Stimulated activated CD8-positive, alpha-beta memory T cell treated with anti-CD3 and anti-CD28 coated beads, Interleukin-4, amount 100 ng/mL, for 24 hours (primary cell): ENCODE data around the gene POLD4.
A peak's percentile ranks its signal among the peaks of the same experiment; 100 is the strongest.

Experiments used
- DNase-seq: peaks from one replicate; pipeline ENCODE4 v3.0.0-alpha.2; 2020; ENCODE audit warnings: low read depth

The POLD4 gene

GRCh38 chr11:67370351-67371076, 17.2 kb upstream of the POLD4 start:
- no peak for DNase-seq

- no peak for DNase-seq
These were observed 16.5 kb upstream of the POLD4 start for GRCh38 chr11:67369801-67370284.

- no peak for DNase-seq
These were observed 15.9 kb upstream of the POLD4 start for GRCh38 chr11:67369275-67369674.

GRCh38 chr11:67368621-67369020, 15.3 kb upstream of the POLD4 start:
- no peak for DNase-seq

- DNase-seq: no peak
These were observed 14.4 kb upstream of the POLD4 start for GRCh38 chr11:67367761-67368227.

- no peak for DNase-seq
These were observed 13.8 kb upstream of the POLD4 start for GRCh38 chr11:67366961-67367760.

- no peak for DNase-seq
These were observed 13.2 kb upstream of the POLD4 start for GRCh38 chr11:67366546-67366945.

- DNase-seq: no peak
These were observed 12.5 kb upstream of the POLD4 start for GRCh38 chr11:67365736-67366444.

GRCh38 chr11:67364783-67365722, 11.7 kb upstream of the POLD4 start:
- no peak for DNase-seq

GRCh38 chr11:67364169-67364568, 10.8 kb upstream of the POLD4 start:
- DNase-seq: no peak

- no peak for DNase-seq
These were observed 4.7 kb upstream of the POLD4 start for GRCh38 chr11:67357831-67358670.

- DNase-seq: peak; percentile 42
These were observed 3.7 kb upstream of the POLD4 start for GRCh38 chr11:67356864-67357561.

GRCh38 chr11:67356387-67356863, 3.1 kb upstream of the POLD4 start:
- no peak for DNase-seq

- no peak for DNase-seq
These were observed 2.5 kb upstream of the POLD4 start for GRCh38 chr11:67355794-67356386.

GRCh38 chr11:67355023-67355793, 1.9 kb upstream of the POLD4 start:
- DNase-seq: no peak

- DNase-seq: no peak
These were observed 1.0 kb upstream of the POLD4 start for GRCh38 chr11:67354075-67355022.
